ENCODE data around the gene SETD7. TPM values are rescaled to one million over a fixed set of nuclear protein-coding genes. Genes with fewer than 3 reads are reported as not detected.

The SETD7 gene
- total RNA-seq, 1 experiment from 2014 or later, result 60.4 TPM

GRCh38 chr4:139560406-139561104, 4.5 kb upstream of the SETD7 start:
- H3K27me3 Mint-ChIP-seq (ENCODE audit: insufficient read depth, unreplicated experiment), result no peaks in the 10 kb centered on the region
- DNase-seq (ENCODE audit: unreplicated experiment), result no peak
- ChIA-PET CTCF (interaction anchor here (0.6 to 1.2 kb wide), 2 partner anchors 43 to 689 kb away, joined by 4 read pairs; no protein-coding TSS in a partner anchor), POLR2A (interaction anchor here (1.2 kb wide), 1 partner anchor 9 kb away, joined by 3 read pairs; no protein-coding TSS in a partner anchor)
- H3K36me3 Mint-ChIP-seq (ENCODE audit: insufficient read depth, unreplicated experiment), result no peaks in the 10 kb centered on the region
- peaks cover 5% of the 10 kb centered on the region for H3K4me1 Mint-ChIP-seq (ENCODE audit: insufficient read depth, unreplicated experiment)
- no peak overlapping the region for H3K4me3 Mint-ChIP-seq (ENCODE audit: unreplicated experiment)
- intact Hi-C loops (cut with micrococcal nuclease), result no loop called here
- BruUV-seq (replicated peaks), result no TSS peak
- no peak overlapping the region for H3K27ac Mint-ChIP-seq (ENCODE audit: low read depth, unreplicated experiment)
- no peaks in the 10 kb centered on the region for H3K9me3 Mint-ChIP-seq (ENCODE audit: unreplicated experiment)
- TF ChIP-seq CTCF (IDR thresholded peaks at IDR 0.05; ENCODE audit: unreplicated experiment), result no peak

GRCh38 chr4:139559687-139560086, 3.7 kb upstream of the SETD7 start:
- ChIA-PET POLR2A (interaction anchor here (0.6 kb wide), 1 partner anchor 572 kb away, joined by 3 read pairs; no protein-coding TSS in a partner anchor), CTCF (no interaction called here)
- Mint-ChIP-seq H3K27ac (ENCODE audit: low read depth, unreplicated experiment) (no peak overlapping the region), H3K9me3 (ENCODE audit: unreplicated experiment) (no peaks in the 10 kb centered on the region), H3K27me3 (ENCODE audit: insufficient read depth, unreplicated experiment) (no peaks in the 10 kb centered on the region), H3K36me3 (ENCODE audit: insufficient read depth, unreplicated experiment) (peaks cover 7% of the 10 kb centered on the region), H3K4me1 (ENCODE audit: insufficient read depth, unreplicated experiment) (peaks cover 5% of the 10 kb centered on the region), H3K4me3 (ENCODE audit: unreplicated experiment) (no peak overlapping the region)
- intact Hi-C loops (cut with micrococcal nuclease), result loop anchor here (10.0 kb wide), 1 partner anchor 105 kb away; the partner anchor contains the start of gene RAB33B
- no peak for DNase-seq (ENCODE audit: unreplicated experiment)
- no peak for TF ChIP-seq CTCF (IDR thresholded peaks at IDR 0.05; ENCODE audit: unreplicated experiment)
- BruUV-seq (replicated peaks), result no TSS peak

- intact Hi-C loops (cut with micrococcal nuclease), result loop anchor here (10.0 kb wide), 1 partner anchor 104 kb away; the partner anchor contains the start of gene RAB33B
Measured at GRCh38 chr4:139559089-139559479, 3.1 kb upstream of the SETD7 start.

More at GRCh38 chr4:139559089-139559479, 3.1 kb upstream of the SETD7 start:
- Mint-ChIP-seq H3K36me3 (ENCODE audit: insufficient read depth, unreplicated experiment) (peaks cover 7% of the 10 kb centered on the region), H3K27me3 (ENCODE audit: insufficient read depth, unreplicated experiment) (no peaks in the 10 kb centered on the region), H3K4me1 (ENCODE audit: insufficient read depth, unreplicated experiment) (peaks cover 10% of the 10 kb centered on the region), H3K4me3 (ENCODE audit: unreplicated experiment) (no peak overlapping the region), H3K27ac (ENCODE audit: low read depth, unreplicated experiment) (no peak overlapping the region), H3K9me3 (ENCODE audit: unreplicated experiment) (no peaks in the 10 kb centered on the region)
- no peak for TF ChIP-seq CTCF (IDR thresholded peaks at IDR 0.05; ENCODE audit: unreplicated experiment)
- BruUV-seq (replicated peaks), result no TSS peak
- CTCF ChIA-PET, result interaction anchor here (0.6 kb wide), 1 partner anchor 217 kb away, joined by 4 read pairs; no protein-coding TSS in a partner anchor
- DNase-seq (ENCODE audit: unreplicated experiment), result no peak
- POLR2A ChIA-PET, result interaction anchor here (0.6 to 0.8 kb wide), 2 partner anchors 10 to 544 kb away, joined by 3 read pairs; partner anchors contain the start of gene NOCT

All from MCF 10A (cell line).